GM12878 (cell line): ENCODE results near the gene PKP2. TPM values are rescaled to one million over a fixed set of nuclear protein-coding genes. Genes with fewer than 3 reads are reported as not detected.

ENCODE experiments used
- CBFB ChIP-seq: IDR thresholded peaks from 2 replicates; pipeline ENCODE4 v1.6.1; 2016; ENCODE audit warnings: antibody characterized with exemption, low read depth
- CEBPZ ChIP-seq: fragments of 150-350 bp; IDR thresholded peaks from 2 replicates; pipeline ENCODE4 v1.6.1; 2016; ENCODE audit warnings: low read depth, low read length
- EGR1 ChIP-seq, 2 experiments: IDR thresholded peaks; 1 replicate in 1 of 2; 2 replicates in 1 of 2; pipeline ENCODE4 v1.6.1; 2011 to 2012; ENCODE audit warnings: low read depth in 2 of 2, low read length in 2 of 2, borderline replicate concordance in 1 of 2, mild to moderate bottlenecking in 1 of 2, moderate library complexity in 1 of 2
- GATAD2B ChIP-seq: fragments of 450-650 bp; conservative IDR thresholded peaks from 2 replicates; pipeline ENCODE4 v1.6.1; 2017; ENCODE audit warnings: low read depth, mild to moderate bottlenecking, moderate library complexity
- HSF1 ChIP-seq: fragments of 150-350 bp; IDR thresholded peaks from 2 replicates; pipeline ENCODE4 v1.6.1; 2014; ENCODE audit warnings: mild to moderate bottlenecking, low read depth, low read length
- IKZF2 ChIP-seq, 2 experiments: fragments of 450-650 bp; IDR thresholded peaks; 2 replicates each; pipeline ENCODE4 v1.6.1; 2017; ENCODE audit warnings: mild to moderate bottlenecking in 2 of 2, moderate library complexity in 2 of 2
- KDM1A ChIP-seq: fragments of 200-600 bp; sonication (generic); IDR thresholded peaks from 2 replicates; pipeline ENCODE4 v1.6.1; 2016; ENCODE audit warnings: borderline replicate concordance
- MXI1 ChIP-seq: fragments of 150-350 bp; IDR thresholded peaks from 2 replicates; pipeline ENCODE4 v1.6.1; 2011; ENCODE audit warnings: low read depth, mild to moderate bottlenecking, inconsistent platforms, low read length, improper control_type of control experiment
- MYB ChIP-seq: fragments of 150-350 bp; IDR thresholded peaks from 2 replicates; pipeline ENCODE4 v1.6.1; 2014; ENCODE audit warnings: mild to moderate bottlenecking, low read depth, low read length, borderline replicate concordance
- NR2C1 ChIP-seq: fragments of 450-650 bp; IDR thresholded peaks from 2 replicates; pipeline ENCODE4 v1.6.1; 2017; ENCODE audit warnings: antibody characterized with exemption, mild to moderate bottlenecking, moderate library complexity
- NRF1 ChIP-seq: conservative IDR thresholded peaks from 2 replicates; pipeline ENCODE4 v1.6.1; 2011; ENCODE audit warnings: mild to moderate bottlenecking, low read depth, low read length, improper control_type of control experiment
- PAX8 ChIP-seq: fragments of 450-650 bp; IDR thresholded peaks from 2 replicates; pipeline ENCODE4 v1.6.1; 2017; ENCODE audit warnings: mild to moderate bottlenecking, moderate library complexity
- PBX3 ChIP-seq: IDR thresholded peaks from 2 replicates; pipeline ENCODE4 v1.6.1; 2011; ENCODE audit warnings: mild to moderate bottlenecking, low read depth, low read length, moderate library complexity; ENCODE audit not compliant: insufficient replicate concordance
- PML ChIP-seq: IDR thresholded peaks from 2 replicates; pipeline ENCODE4 v1.6.1; 2012; ENCODE audit warnings: low read length, inconsistent platforms
- POLR2A ChIP-seq: IDR thresholded peaks from 2 replicates; pipeline ENCODE4 v1.6.1; 2011; ENCODE audit warnings: low read depth, mild to moderate bottlenecking, low read length
- POU2F2 ChIP-seq: IDR thresholded peaks from 3 replicates; pipeline ENCODE4 v1.6.1; 2011; ENCODE audit warnings: low read depth, mild to moderate bottlenecking, low read length, borderline replicate concordance
- RB1 ChIP-seq: fragments of 450-650 bp; formaldehyde crosslinking; IDR thresholded peaks from 2 replicates; pipeline ENCODE4 v1.6.1; 2017; ENCODE audit warnings: mild to moderate bottlenecking, borderline replicate concordance
- REST ChIP-seq: IDR thresholded peaks from 2 replicates; pipeline ENCODE4 v1.6.1; 2012; ENCODE audit warnings: mild to moderate bottlenecking, low read depth, low read length
- SRF ChIP-seq, 2 experiments: IDR thresholded peaks; 2 replicates each; pipeline ENCODE4 v1.6.1; 2011; ENCODE audit warnings: low read depth in 2 of 2, low read length in 2 of 2, mild to moderate bottlenecking in 1 of 2, moderate library complexity in 1 of 2
- SUPT20H ChIP-seq: IDR thresholded peaks from 2 replicates; pipeline ENCODE4 v1.6.1; 2011; ENCODE audit warnings: low read depth, mild to moderate bottlenecking, low read length, moderate library complexity, borderline replicate concordance; ENCODE audit not compliant: control insufficient read depth
- polyA plus RNA-seq, 11 experiments: library from polyadenylated mRNA; depleted of rRNA in 4 of 11; unstranded in 6 of 11; stranded (reverse) in 5 of 11; fragments of >200 nt; fragmentation: Nextera tagmentation in 4 of 11; fragmentation: Illumina TruSeq in 1 of 11; extraction: Ambion mirVana in 4 of 11; extraction: Trizol in 1 of 11; gene quantifications; 1 replicate in 1 of 11; 2 replicates in 10 of 11; pipeline versions ENCODE4 v1.2.1 to v1.2.3, GENCODE V29; 2011 to 2016; ENCODE audit warnings: inconsistent platforms in 2 of 11, missing spikeins in 2 of 11, low read depth in 1 of 11
- total RNA-seq, 4 experiments: library from RNA; depleted of rRNA in 3 of 4; stranded (reverse); fragments of >200 nt in 3 of 4; fragmentation: Illumina TruSeq in 1 of 4; extraction: Trizol in 1 of 4; gene quantifications; 2 replicates each; pipeline versions ENCODE4 v1.2.1 to v1.2.3, GENCODE V29; 2013 to 2021

PKP2 gene
- total and polyA plus RNA-seq, 10 of the 15 experiments (the other 5 are each of a cell fraction or from before 2014, with no cell fraction given), result 0.02 to 4.1 (median 0.07) TPM; not detected in 4

- TF ChIP-seq IKZF2 (IDR thresholded peaks at IDR 0.05), result peak in 1 of 2 experiments; percentile 27; a peak in 2 of 4 replicates
- no peak; the same call in 1 of the 2 replicates for TF ChIP-seq MXI1
- peak in 1 of 2 experiments; percentile 42; a peak in 1 of 3 replicates for TF ChIP-seq EGR1 (IDR thresholded peaks at IDR 0.05; ENCODE audit: borderline replicate concordance in 1 of 2, low read depth in 2 of 2, low read length in 2 of 2)
- peak; percentile 83; the same call in 1 of the 2 replicates for TF ChIP-seq PAX8
- peak; percentile 52; the same call in 1 of the 2 replicates for TF ChIP-seq CBFB
- no peak for TF ChIP-seq PBX3
- peak; percentile 83 for TF ChIP-seq PML
- TF ChIP-seq CEBPZ, result no peak
- no peak for TF ChIP-seq KDM1A
- TF ChIP-seq RB1, result peak; percentile 67; the same call in 1 of the 2 replicates
- no peak for TF ChIP-seq MYB
- TF ChIP-seq REST, result no peak
- TF ChIP-seq HSF1, result no peak
- TF ChIP-seq SRF (IDR thresholded peaks at IDR 0.05; ENCODE audit: low read depth in 2 of 2, low read length in 2 of 2), result no peak
- peak; percentile 68; the same call in 2 of the 3 replicates for TF ChIP-seq POU2F2
- TF ChIP-seq GATAD2B, result no peak
- TF ChIP-seq SUPT20H, result no peak
- TF ChIP-seq NR2C1, result no peak
- peak; percentile 88 for TF ChIP-seq POLR2A
- peak; percentile 66 for TF ChIP-seq NRF1
Observed at GRCh38 chr12:32755654-32756475, 140.7 kb downstream of the PKP2 start, which contains the start of gene YARS2 (continued).
